ENCODE data around the gene CARNS1. TPM values are rescaled to one million over a fixed set of nuclear protein-coding genes. Genes with fewer than 3 reads are reported as not detected.

CARNS1 gene
- total and polyA plus RNA-seq, 2 of the 13 experiments (the other 11 are each of a cell fraction or from before 2014, with no cell fraction given): not detected

- peak; percentile 89 for TF ChIP-seq THAP11 (CRISPR knock-in tag; IDR thresholded peaks at IDR 0.05)
- peak in 1 of 2 experiments; percentile 77; a peak in 2 of 4 replicates for TF ChIP-seq KLF16 (CRISPR knock-in tag; IDR thresholded peaks at IDR 0.05)
- no peak; the same call in 1 of the 2 replicates for TF ChIP-seq ZNF878 (CRISPR knock-in tag; IDR thresholded peaks at IDR 0.05)
- TF ChIP-seq HDAC1 (CRISPR knock-in tag; IDR thresholded peaks at IDR 0.05): peak; percentile 78
- peak; percentile 75; the same call in 1 of the 2 replicates for TF ChIP-seq IRF2 (CRISPR knock-in tag; IDR thresholded peaks at IDR 0.05)
- no peak for TF ChIP-seq NONO (IDR thresholded peaks at IDR 0.05)
- peak; percentile 92 for TF ChIP-seq NONO (CRISPR knock-in tag; conservative IDR thresholded peaks at IDR 0.05)
- peak; percentile 87; the same call in 1 of the 2 replicates for TF ChIP-seq CBX5 (CRISPR knock-in tag; IDR thresholded peaks at IDR 0.05; ENCODE audit: borderline replicate concordance)
- TF ChIP-seq GATAD1 (CRISPR knock-in tag; IDR thresholded peaks at IDR 0.05): peak; percentile 84
- peak; percentile 73 to 83 for TF ChIP-seq POLR2A (IDR thresholded peaks at IDR 0.05; ENCODE audit: insufficient read depth in 1 of 2, low read depth in 2 of 2, low read length in 2 of 2)
- TF ChIP-seq, protein P1, sequence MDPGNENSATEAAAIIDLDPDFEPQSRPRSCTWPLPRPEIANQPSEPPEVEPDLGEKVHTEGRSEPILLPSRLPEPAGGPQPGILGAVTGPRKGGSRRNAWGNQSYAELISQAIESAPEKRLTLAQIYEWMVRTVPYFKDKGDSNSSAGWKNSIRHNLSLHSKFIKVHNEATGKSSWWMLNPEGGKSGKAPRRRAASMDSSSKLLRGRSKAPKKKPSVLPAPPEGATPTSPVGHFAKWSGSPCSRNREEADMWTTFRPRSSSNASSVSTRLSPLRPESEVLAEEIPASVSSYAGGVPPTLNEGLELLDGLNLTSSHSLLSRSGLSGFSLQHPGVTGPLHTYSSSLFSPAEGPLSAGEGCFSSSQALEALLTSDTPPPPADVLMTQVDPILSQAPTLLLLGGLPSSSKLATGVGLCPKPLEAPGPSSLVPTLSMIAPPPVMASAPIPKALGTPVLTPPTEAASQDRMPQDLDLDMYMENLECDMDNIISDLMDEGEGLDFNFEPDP (CRISPR knock-in tag; conservative IDR thresholded peaks at IDR 0.05): 0 out of 2 replicates have a peak, but pooled peaks have one; percentile 39
- peak; percentile 25; the same call in 1 of the 2 replicates for TF ChIP-seq ELF1 (CRISPR knock-in tag; IDR thresholded peaks at IDR 0.05)
- no peak for TF ChIP-seq ZNF576 (CRISPR knock-in tag; IDR thresholded peaks at IDR 0.05)
- TF ChIP-seq, protein P2, sequence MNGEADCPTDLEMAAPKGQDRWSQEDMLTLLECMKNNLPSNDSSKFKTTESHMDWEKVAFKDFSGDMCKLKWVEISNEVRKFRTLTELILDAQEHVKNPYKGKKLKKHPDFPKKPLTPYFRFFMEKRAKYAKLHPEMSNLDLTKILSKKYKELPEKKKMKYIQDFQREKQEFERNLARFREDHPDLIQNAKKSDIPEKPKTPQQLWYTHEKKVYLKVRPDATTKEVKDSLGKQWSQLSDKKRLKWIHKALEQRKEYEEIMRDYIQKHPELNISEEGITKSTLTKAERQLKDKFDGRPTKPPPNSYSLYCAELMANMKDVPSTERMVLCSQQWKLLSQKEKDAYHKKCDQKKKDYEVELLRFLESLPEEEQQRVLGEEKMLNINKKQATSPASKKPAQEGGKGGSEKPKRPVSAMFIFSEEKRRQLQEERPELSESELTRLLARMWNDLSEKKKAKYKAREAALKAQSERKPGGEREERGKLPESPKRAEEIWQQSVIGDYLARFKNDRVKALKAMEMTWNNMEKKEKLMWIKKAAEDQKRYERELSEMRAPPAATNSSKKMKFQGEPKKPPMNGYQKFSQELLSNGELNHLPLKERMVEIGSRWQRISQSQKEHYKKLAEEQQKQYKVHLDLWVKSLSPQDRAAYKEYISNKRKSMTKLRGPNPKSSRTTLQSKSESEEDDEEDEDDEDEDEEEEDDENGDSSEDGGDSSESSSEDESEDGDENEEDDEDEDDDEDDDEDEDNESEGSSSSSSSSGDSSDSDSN (CRISPR knock-in tag; IDR thresholded peaks at IDR 0.05): peak; percentile 81
- no peak; the same call in 1 of the 2 replicates for TF ChIP-seq NCOA1 (CRISPR knock-in tag; IDR thresholded peaks at IDR 0.05)
- peak; percentile 53; the same call in 1 of the 2 replicates for TF ChIP-seq ZNF205 (CRISPR knock-in tag; IDR thresholded peaks at IDR 0.05)
- TF ChIP-seq, protein P3, sequence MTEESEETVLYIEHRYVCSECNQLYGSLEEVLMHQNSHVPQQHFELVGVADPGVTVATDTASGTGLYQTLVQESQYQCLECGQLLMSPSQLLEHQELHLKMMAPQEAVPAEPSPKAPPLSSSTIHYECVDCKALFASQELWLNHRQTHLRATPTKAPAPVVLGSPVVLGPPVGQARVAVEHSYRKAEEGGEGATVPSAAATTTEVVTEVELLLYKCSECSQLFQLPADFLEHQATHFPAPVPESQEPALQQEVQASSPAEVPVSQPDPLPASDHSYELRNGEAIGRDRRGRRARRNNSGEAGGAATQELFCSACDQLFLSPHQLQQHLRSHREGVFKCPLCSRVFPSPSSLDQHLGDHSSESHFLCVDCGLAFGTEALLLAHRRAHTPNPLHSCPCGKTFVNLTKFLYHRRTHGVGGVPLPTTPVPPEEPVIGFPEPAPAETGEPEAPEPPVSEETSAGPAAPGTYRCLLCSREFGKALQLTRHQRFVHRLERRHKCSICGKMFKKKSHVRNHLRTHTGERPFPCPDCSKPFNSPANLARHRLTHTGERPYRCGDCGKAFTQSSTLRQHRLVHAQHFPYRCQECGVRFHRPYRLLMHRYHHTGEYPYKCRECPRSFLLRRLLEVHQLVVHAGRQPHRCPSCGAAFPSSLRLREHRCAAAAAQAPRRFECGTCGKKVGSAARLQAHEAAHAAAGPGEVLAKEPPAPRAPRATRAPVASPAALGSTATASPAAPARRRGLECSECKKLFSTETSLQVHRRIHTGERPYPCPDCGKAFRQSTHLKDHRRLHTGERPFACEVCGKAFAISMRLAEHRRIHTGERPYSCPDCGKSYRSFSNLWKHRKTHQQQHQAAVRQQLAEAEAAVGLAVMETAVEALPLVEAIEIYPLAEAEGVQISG (CRISPR knock-in tag; IDR thresholded peaks at IDR 0.05): peak; percentile 82
- peak; percentile 76 for TF ChIP-seq ZFP90 (CRISPR knock-in tag; IDR thresholded peaks at IDR 0.05; ENCODE audit: borderline replicate concordance)
- TF ChIP-seq ZIK1 (CRISPR knock-in tag; IDR thresholded peaks at IDR 0.05; ENCODE audit: borderline replicate concordance, low read depth): 0 out of 2 replicates have a peak, but pooled peaks have one; percentile 30
- TF ChIP-seq IRX3 (CRISPR knock-in tag; IDR thresholded peaks at IDR 0.05; ENCODE audit: borderline replicate concordance, low read depth): no peak
- peak; percentile 39; the same call in 1 of the 2 replicates for TF ChIP-seq ZNF124 (CRISPR knock-in tag; IDR thresholded peaks at IDR 0.05)
- TF ChIP-seq, protein P4, sequence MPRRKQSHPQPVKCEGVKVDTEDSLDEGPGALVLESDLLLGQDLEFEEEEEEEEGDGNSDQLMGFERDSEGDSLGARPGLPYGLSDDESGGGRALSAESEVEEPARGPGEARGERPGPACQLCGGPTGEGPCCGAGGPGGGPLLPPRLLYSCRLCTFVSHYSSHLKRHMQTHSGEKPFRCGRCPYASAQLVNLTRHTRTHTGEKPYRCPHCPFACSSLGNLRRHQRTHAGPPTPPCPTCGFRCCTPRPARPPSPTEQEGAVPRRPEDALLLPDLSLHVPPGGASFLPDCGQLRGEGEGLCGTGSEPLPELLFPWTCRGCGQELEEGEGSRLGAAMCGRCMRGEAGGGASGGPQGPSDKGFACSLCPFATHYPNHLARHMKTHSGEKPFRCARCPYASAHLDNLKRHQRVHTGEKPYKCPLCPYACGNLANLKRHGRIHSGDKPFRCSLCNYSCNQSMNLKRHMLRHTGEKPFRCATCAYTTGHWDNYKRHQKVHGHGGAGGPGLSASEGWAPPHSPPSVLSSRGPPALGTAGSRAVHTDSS (CRISPR knock-in tag; conservative IDR thresholded peaks at IDR 0.05): no peak
These were observed 53.5 kb downstream of the CARNS1 start, which contains the start of gene TMEM134 (continued) for GRCh38 chr11:67468759-67469507.
